CD4-positive, alpha-beta T cell treated with Interleukin-6 for 4 hours (primary cell): ENCODE data around the gene GSS.

Experiments
- DNase-seq: peaks from one replicate; pipeline ENCODE4 v3.0.0-alpha.2; 2020; ENCODE audit warnings: mixed read lengths

The GSS gene

GRCh38 chr20:34977365-34978091 lies 21.9 kb upstream of the GSS start:
- DNase-seq: no peak

- DNase-seq: no peak
Observed at GRCh38 chr20:34976286-34976685, 20.7 kb upstream of the GSS start.

- DNase-seq: no peak
Observed at GRCh38 chr20:34974246-34974645, 18.6 kb upstream of the GSS start.

GRCh38 chr20:34971561-34972235 lies 16.1 kb upstream of the GSS start:
- no peak for DNase-seq

GRCh38 chr20:34970846-34971560 lies 15.4 kb upstream of the GSS start:
- DNase-seq: no peak

- no peak for DNase-seq
Observed at GRCh38 chr20:34970193-34970840, 14.7 kb upstream of the GSS start.

- DNase-seq: no peak
Observed at GRCh38 chr20:34968042-34968775, 12.6 kb upstream of the GSS start.

- no peak for DNase-seq
Observed at GRCh38 chr20:34967421-34967820, 11.8 kb upstream of the GSS start.

GRCh38 chr20:34965051-34965450 lies 9.4 kb upstream of the GSS start:
- no peak for DNase-seq

GRCh38 chr20:34964486-34964885 lies 8.9 kb upstream of the GSS start:
- no peak for DNase-seq

GRCh38 chr20:34956751-34957472 lies 1.3 kb upstream of the GSS start:
- DNase-seq: no peak

- DNase-seq: no peak
Observed at GRCh38 chr20:34956041-34956458, 444 bp upstream of the GSS start.

- DNase-seq: no peak
Observed at GRCh38 chr20:34954904-34955230, 739 bp downstream of the GSS start.

- DNase-seq: no peak
Observed at GRCh38 chr20:34953960-34954359, 1.6 kb downstream of the GSS start.

- no peak for DNase-seq
Observed at GRCh38 chr20:34952671-34953070, 2.9 kb downstream of the GSS start.

- no peak for DNase-seq
Observed at GRCh38 chr20:34951652-34952051, 4.0 kb downstream of the GSS start.

GRCh38 chr20:34951252-34951651 lies 4.4 kb downstream of the GSS start:
- DNase-seq: no peak

- no peak for DNase-seq
Observed at GRCh38 chr20:34949120-34949519, 6.5 kb downstream of the GSS start.

GRCh38 chr20:34948030-34948429 lies 7.6 kb downstream of the GSS start:
- no peak for DNase-seq

GRCh38 chr20:34947336-34947735 lies 8.3 kb downstream of the GSS start:
- DNase-seq: no peak

- DNase-seq: no peak
Observed at GRCh38 chr20:34946661-34947060, 8.9 kb downstream of the GSS start.
